Trophoblast cell (in vitro differentiated cells and primary cell): ENCODE data around the gene CHCHD4.

ENCODE experiments used
- DNase-seq, 2 donors: peaks; one replicate each; pipeline ENCODE4 v3.0.0-alpha.2; 2016
- H2AFZ ChIP-seq: 2 replicates; pipeline ENCODE4 v1.6.1; 2013; ENCODE audit warnings: low read length, moderate library complexity, mild to moderate bottlenecking; ENCODE audit not compliant: insufficient read depth, poor library complexity
- H2AK5ac ChIP-seq: 2 replicates; pipeline ENCODE4 v1.6.1; 2013; ENCODE audit warnings: mild to moderate bottlenecking, low read length
- H2BK120ac ChIP-seq: 2 replicates; pipeline ENCODE4 v1.6.1; 2013; ENCODE audit warnings: low read length, mild to moderate bottlenecking, moderate library complexity; ENCODE audit not compliant: insufficient read depth, poor library complexity
- H2BK12ac ChIP-seq: 2 replicates; pipeline ENCODE4 v1.6.1; 2013; ENCODE audit warnings: mild to moderate bottlenecking, low read length, moderate library complexity
- H2BK5ac ChIP-seq: 2 replicates; pipeline ENCODE4 v1.6.1; 2013; ENCODE audit warnings: low read length, low read depth, moderate library complexity, mild to moderate bottlenecking; ENCODE audit not compliant: poor library complexity
- H3K14ac ChIP-seq: 2 replicates; pipeline ENCODE4 v1.6.1; 2013; ENCODE audit warnings: mild to moderate bottlenecking, low read length
- H3K18ac ChIP-seq: 2 replicates; pipeline ENCODE4 v1.6.1; 2013; ENCODE audit warnings: mild to moderate bottlenecking, low read length
- H3K23ac ChIP-seq: 2 replicates; pipeline ENCODE4 v1.6.1; 2013; ENCODE audit warnings: low read length
- H3K27ac ChIP-seq: 2 replicates; pipeline ENCODE4 v1.5.1; 2013; ENCODE audit warnings: low read depth, mild to moderate bottlenecking, inconsistent platforms, low read length, moderate library complexity
- H3K27me3 ChIP-seq: 2 replicates; pipeline ENCODE4 v1.6.1; 2013; ENCODE audit warnings: inconsistent platforms, mild to moderate bottlenecking, low read length, moderate library complexity; ENCODE audit not compliant: insufficient read depth
- H3K36me3 ChIP-seq, 2 experiments: 1 replicate in 1 of 2; 2 replicates in 1 of 2; pipeline ENCODE4 v1.6.1; 2013; ENCODE audit warnings: low read length in 2 of 2, mild to moderate bottlenecking in 2 of 2, moderate library complexity in 1 of 2; ENCODE audit not compliant: insufficient read depth in 2 of 2, control insufficient read depth in 1 of 2
- H3K4ac ChIP-seq: 2 replicates; pipeline ENCODE4 v1.6.1; 2013; ENCODE audit warnings: low read depth, mild to moderate bottlenecking, low read length, moderate library complexity
- H3K4me1 ChIP-seq, 2 experiments: 1 replicate in 1 of 2; 2 replicates in 1 of 2; pipeline ENCODE4 v1.6.1; 2013; ENCODE audit warnings: low read length in 2 of 2, mild to moderate bottlenecking in 2 of 2, moderate library complexity in 1 of 2; ENCODE audit not compliant: insufficient read depth in 2 of 2, control insufficient read depth in 1 of 2
- H3K4me2 ChIP-seq: 2 replicates; pipeline ENCODE4 v1.6.1; 2013; ENCODE audit warnings: inconsistent platforms, mild to moderate bottlenecking, low read length, moderate library complexity
- H3K4me3 ChIP-seq: 2 replicates; pipeline ENCODE4 v1.5.1; 2013; ENCODE audit warnings: mild to moderate bottlenecking, low read depth, low read length, inconsistent platforms
- H3K79me1 ChIP-seq: one replicate; pipeline ENCODE4 v1.6.1; 2013; ENCODE audit warnings: low read length
- H3K79me2 ChIP-seq: 2 replicates; pipeline ENCODE4 v1.6.1; 2013; ENCODE audit warnings: low read length, mild to moderate bottlenecking; ENCODE audit not compliant: control insufficient read depth, insufficient read depth, poor library complexity
- H3K9ac ChIP-seq: 2 replicates; pipeline ENCODE4 v1.6.1; 2013; ENCODE audit warnings: mild to moderate bottlenecking, low read length
- H3K9me3 ChIP-seq: 2 replicates; pipeline ENCODE4 v1.6.1; 2013; ENCODE audit warnings: low read depth, mild to moderate bottlenecking, control low read depth, inconsistent platforms, low read length; ENCODE audit not compliant: insufficient read depth
- H4K12ac ChIP-seq: 2 replicates; pipeline ENCODE4 v1.6.1; 2013; ENCODE audit warnings: low read depth, mild to moderate bottlenecking, low read length, moderate library complexity
- H4K8ac ChIP-seq: 2 replicates; pipeline ENCODE4 v1.6.1; 2013; ENCODE audit warnings: low read depth, mild to moderate bottlenecking, low read length, moderate library complexity
- H4K91ac ChIP-seq: one replicate; pipeline ENCODE4 v1.6.1; 2013; ENCODE audit warnings: low read depth, mild to moderate bottlenecking, low read length, moderate library complexity
- WGBS: extraction: QIAGEN DNeasy Blood & Tissue Kit; methylation state at CpG from one replicate; pipeline ENCODE4 v1.1.7; 2013; ENCODE audit warnings: missing lambda C conversion rate; ENCODE audit not compliant: insufficient read length, insufficient coverage; ENCODE audit errors: extremely low coverage; 5-methylcytosine and 5-hydroxymethylcytosine counted together

Gene CHCHD4

GRCh38 chr3:14152963-14153355, 28.3 kb upstream of the CHCHD4 start:
- Histone ChIP-seq H3K4ac (no peak overlapping the region), H3K9me3 (no peaks in the 10 kb centered on the region), H4K12ac (no peak overlapping the region), H3K36me3 (peaks cover 49 to 68% of the 10 kb centered on the region in 2 experiments), H2AFZ (no peak overlapping the region), H2BK120ac (no peak overlapping the region), H3K4me3 (no peak overlapping the region), H3K4me1 (no peaks in the 10 kb centered on the region), H2BK12ac (no peak overlapping the region), H3K27ac (no peak overlapping the region), H3K23ac (no peak overlapping the region), H3K9ac (no peak overlapping the region), H4K91ac (no peak overlapping the region), H3K18ac (no peak overlapping the region), H3K14ac (no peak overlapping the region), H3K27me3 (no peaks in the 10 kb centered on the region), H3K79me2 (no peaks in the 10 kb centered on the region), H2AK5ac (no peak overlapping the region), H2BK5ac (no peak overlapping the region), H4K8ac (no peak overlapping the region), H3K79me1 (no peaks in the 10 kb centered on the region), H3K4me2 (no peak overlapping the region)
- no peak for DNase-seq
- no CpG with 5 or more reads among the region's 4 CpGs for WGBS

DNA sequence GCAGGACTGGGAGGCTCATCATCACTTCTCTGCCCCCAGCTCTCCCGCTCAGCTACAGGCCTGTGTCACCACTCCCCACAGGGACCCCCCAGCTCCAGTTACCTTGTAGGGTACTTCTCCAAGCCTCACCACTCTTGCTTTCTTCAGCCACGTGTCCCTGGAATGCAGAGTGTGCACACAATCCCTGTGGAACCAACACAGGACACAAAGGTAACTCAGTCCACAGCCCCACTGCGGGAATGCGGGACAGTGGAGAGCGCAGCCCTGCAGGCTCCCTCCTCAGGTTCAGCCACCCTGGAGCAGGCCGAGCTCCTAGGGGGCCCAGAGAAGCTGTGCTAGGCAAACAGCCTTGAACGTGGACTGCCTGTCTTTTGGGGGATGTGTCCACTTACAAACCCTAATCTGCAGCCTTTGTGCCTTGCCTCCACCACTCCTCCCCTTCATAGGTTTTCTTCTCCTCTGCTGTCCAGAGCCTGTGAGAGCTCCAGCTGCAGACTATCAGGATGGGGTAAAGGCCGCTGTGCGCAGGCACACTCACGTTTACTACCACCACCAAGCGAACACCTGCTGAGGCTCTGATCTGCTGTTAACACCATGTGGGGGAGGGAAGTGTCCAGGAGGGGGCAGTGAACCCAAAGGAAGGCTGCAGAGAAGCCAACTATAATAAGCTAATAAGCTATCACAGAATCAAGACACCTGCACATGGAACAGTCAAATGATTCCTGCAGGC, 27.7 kb upstream of the CHCHD4 start:
- Histone ChIP-seq H2BK12ac (no peak overlapping the region), H2AK5ac (no peak overlapping the region), H3K27me3 (no peaks in the 10 kb centered on the region), H3K18ac (no peak overlapping the region), H3K4ac (no peak overlapping the region), H3K23ac (no peak overlapping the region), H3K79me2 (no peaks in the 10 kb centered on the region), H3K4me1 (no peaks in the 10 kb centered on the region), H3K27ac (no peak overlapping the region), H3K79me1 (no peaks in the 10 kb centered on the region), H3K9me3 (no peaks in the 10 kb centered on the region), H4K91ac (no peak overlapping the region), H3K4me2 (no peak overlapping the region), H3K36me3 (peaks cover 53 to 70% of the 10 kb centered on the region in 2 experiments), H3K14ac (no peak overlapping the region), H3K9ac (no peak overlapping the region), H2BK120ac (no peak overlapping the region), H4K12ac (no peak overlapping the region), H2AFZ (no peak overlapping the region), H4K8ac (no peak overlapping the region), H2BK5ac (no peak overlapping the region), H3K4me3 (no peak overlapping the region)
- WGBS, result no CpG with 5 or more reads among the region's 11 CpGs
- DNase-seq, result no peak

GRCh38 chr3:14151471-14152083, 26.9 kb upstream of the CHCHD4 start:
- Histone ChIP-seq H3K23ac (no peak overlapping the region), H4K12ac (no peak overlapping the region), H3K9ac (no peak overlapping the region), H4K91ac (no peak overlapping the region), H3K4me3 (no peak overlapping the region), H2BK120ac (no peak overlapping the region), H3K4me2 (no peak overlapping the region), H3K4me1 (no peaks in the 10 kb centered on the region), H3K36me3 (peaks cover 53 to 70% of the 10 kb centered on the region in 2 experiments), H3K4ac (no peak overlapping the region), H3K9me3 (no peaks in the 10 kb centered on the region), H2AK5ac (no peak overlapping the region), H3K27ac (no peak overlapping the region), H2BK12ac (no peak overlapping the region), H2AFZ (no peak overlapping the region), H3K79me2 (no peaks in the 10 kb centered on the region), H4K8ac (no peak overlapping the region), H3K27me3 (no peaks in the 10 kb centered on the region), H3K18ac (no peak overlapping the region), H2BK5ac (no peak overlapping the region), H3K79me1 (no peaks in the 10 kb centered on the region), H3K14ac (no peak overlapping the region)
- DNase-seq, result no peak
- no CpG with 5 or more reads among the region's 12 CpGs for WGBS

GRCh38 chr3:14150491-14151230, 26.0 kb upstream of the CHCHD4 start:
- H3K27me3 ChIP-seq, result no peaks in the 10 kb centered on the region
- no peak overlapping the region for H3K27ac ChIP-seq
- no peak overlapping the region for H4K8ac ChIP-seq
- no CpG with 5 or more reads among the region's 9 CpGs for WGBS
- H3K23ac ChIP-seq, result no peak overlapping the region
- no peak overlapping the region for H3K4me2 ChIP-seq
- no peak overlapping the region for H3K14ac ChIP-seq
- H2AFZ ChIP-seq, result no peak overlapping the region
- H3K4me1 ChIP-seq, result peaks cover 3 to 4% of the 10 kb centered on the region in 2 experiments
- no peaks in the 10 kb centered on the region for H3K79me1 ChIP-seq
- H3K9ac ChIP-seq, result no peak overlapping the region
- H2BK5ac ChIP-seq, result no peak overlapping the region
- H3K4ac ChIP-seq, result no peak overlapping the region
- no peak overlapping the region for H2AK5ac ChIP-seq
- no peak overlapping the region for H4K91ac ChIP-seq
- H2BK120ac ChIP-seq, result no peak overlapping the region
- H3K4me3 ChIP-seq, result no peak overlapping the region
- H4K12ac ChIP-seq, result peak overlapping the region; percentile 39
- no peak for DNase-seq
- no peaks in the 10 kb centered on the region for H3K79me2 ChIP-seq
- peaks cover 2% of the 10 kb centered on the region for H3K9me3 ChIP-seq
- peaks cover 59 to 72% of the 10 kb centered on the region in 2 experiments for H3K36me3 ChIP-seq
- no peak overlapping the region for H2BK12ac ChIP-seq
- H3K18ac ChIP-seq, result no peak overlapping the region
